GM21786 (cell line): ENCODE measurements around the gene ADK.
"Not testable (repeated sequence)": the region's sequence is repeated elsewhere in the genome, so short reads cannot be mapped to it uniquely, and the experiment has no call there.

Experiments used
- ATAC-seq: cut with Tn5 transposase; IDR thresholded peaks from one replicate; pipeline ENCODE4 v1.9.1; 2021; ENCODE audit not compliant: unreplicated experiment

ADK gene

DNA sequence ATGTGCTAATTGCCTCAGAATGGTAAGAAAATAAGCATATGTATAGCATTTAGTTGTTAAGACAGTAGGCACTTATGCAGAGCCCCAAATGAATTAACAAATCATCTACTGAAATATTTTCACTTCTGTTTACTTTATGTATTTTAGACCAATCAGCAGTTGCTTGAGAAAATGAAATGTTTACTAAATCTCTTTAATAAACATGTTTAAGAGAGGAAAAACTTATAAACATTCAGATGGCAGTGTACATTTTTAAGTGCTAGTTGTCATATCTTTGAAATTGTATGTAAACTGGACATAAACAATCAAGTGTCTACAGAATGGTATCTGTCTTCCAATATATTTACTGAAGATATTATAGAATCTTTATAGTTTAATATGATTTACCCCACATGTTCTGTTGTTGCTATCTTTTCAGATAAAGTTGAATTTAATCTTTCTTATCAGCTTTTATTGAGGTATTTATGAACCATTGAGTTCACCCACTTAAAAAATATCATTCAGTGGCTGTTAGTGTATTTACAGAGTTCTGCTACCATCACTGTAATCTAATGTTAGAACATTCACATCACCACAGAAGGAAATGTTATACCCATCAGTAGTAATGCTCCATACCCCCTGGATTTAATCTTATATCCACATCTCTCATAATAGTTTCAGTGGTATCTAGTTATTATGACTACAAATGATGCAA is 264.3 kb downstream of the ADK start:
- ATAC-seq: no peak

DNA sequence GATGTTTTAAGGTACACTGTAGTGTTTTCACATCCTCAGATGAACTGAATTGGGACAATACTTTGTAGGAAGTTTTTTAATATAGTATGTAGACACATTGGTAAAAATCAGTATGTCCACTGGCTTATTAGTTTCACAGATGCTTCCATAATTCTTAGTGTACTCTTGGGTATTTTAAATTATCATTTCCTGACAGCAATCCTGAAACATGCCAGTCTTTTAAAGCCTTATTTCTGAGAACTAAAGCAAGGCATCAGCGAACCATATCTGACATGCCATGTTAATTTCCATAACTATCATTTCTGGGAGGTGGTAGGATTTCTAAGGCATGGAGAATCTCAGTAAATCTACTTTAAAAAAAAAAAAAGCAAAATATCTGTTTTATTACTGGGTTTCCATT is 266.4 kb downstream of the ADK start:
- no peak for ATAC-seq

- ATAC-seq: no peak
These were observed 267.4 kb downstream of the ADK start for GRCh38 chr10:74418285-74418872.

DNA sequence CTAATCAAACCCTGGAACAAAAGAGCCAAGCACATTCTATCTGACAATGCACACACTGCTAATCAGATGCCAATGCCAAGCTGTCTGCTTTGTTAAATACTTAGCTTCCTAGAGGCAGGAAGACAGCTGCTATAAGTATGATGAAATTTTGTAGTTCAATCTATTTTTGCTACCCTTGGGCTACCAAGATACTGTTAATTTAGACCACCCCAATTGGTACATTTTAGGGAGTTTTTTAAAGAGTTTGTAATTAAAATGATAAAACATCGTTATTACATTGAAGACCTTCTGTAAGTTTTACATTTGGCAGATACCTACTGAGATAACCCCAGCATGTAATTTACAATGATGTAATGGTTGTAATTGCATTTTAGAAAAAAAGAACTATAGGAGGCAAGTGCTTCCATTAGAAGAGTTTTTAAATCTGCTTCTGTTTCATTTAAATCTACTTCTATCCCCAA is 268.5 kb downstream of the ADK start:
- no peak for ATAC-seq

DNA sequence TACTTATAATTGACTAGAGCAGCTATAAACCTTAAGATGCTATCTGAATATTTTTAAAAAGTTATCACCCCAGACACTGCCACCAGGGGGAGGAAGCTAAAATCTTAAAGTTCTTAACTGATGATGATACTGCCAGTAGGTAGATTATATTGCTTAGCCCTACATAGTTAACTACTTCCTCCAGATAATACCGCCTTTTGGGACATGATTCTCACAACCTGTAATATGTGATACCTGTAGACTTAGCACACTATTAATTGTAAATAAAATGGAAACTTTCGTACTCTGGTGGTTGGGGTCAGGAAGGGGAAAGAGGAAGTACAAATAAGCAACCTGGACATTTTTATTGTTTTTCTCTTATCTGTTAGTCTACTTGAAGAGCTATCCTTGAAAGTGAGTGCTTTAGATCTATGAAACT is 268.9 kb downstream of the ADK start:
- no peak for ATAC-seq

- no peak for ATAC-seq
These were observed 273.5 kb downstream of the ADK start for GRCh38 chr10:74424565-74424964.

DNA sequence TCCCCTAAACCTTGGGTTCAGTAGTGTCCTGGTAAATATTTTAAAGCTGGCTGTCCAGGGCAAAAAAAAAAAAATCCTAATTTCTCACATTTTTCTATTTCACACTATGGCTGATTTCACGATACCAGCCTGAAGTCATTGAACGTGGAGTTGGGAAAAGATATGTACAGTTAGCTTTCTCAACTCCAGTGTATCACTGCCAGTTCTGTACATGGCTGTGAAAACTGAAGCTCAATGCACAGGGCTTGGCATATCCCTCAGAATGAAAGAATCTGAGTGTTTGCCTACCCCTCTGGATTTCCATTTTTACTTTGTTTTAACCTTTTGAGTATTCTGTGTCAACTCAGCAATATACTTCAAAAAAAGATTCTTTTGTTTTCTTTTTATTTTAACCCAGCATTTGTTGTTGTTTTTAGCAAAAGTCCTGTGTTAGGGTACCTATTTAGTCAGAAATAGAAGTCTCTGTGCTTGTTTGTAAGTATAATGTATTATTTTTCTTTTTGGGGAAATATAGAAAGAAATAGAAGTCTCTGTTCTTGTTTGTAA is 274.5 kb downstream of the ADK start:
- no peak for ATAC-seq

- no peak for ATAC-seq
These were observed 280.8 kb downstream of the ADK start for GRCh38 chr10:74431816-74432215.

DNA sequence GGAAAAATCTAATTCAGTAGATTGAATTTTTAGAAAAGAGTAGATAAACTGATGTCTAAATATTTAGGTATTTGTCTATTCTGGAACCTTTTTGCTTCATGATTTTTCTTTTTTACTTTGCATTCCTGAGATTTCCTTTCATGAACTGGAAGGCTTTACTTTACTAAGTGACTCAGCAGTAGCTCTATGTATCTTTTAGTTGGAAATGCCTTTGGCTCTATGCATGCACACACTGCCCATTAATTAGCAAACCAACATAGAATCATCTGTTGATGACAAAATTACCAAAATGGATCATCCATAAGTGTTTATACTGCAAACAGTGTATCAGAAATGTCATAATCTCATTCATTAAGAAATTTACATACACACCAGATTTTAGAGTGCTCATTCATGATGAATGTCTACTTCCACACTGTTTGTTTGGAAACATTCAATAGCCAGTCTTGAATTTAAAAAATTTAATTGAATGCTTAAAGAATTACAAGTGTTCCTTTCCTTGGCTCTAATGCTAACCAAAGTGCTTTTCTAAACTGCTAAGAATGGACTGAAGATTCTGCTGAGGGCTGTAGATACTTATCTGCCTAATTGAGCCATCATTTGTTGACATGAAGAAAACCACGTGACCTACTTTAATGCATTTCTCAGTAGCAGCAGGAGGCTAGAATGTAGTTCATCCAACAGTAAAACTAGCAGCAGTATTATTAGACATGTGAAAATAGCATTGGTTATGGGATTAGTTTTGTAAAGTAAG is 282.0 kb downstream of the ADK start:
- no peak for ATAC-seq

- no peak for ATAC-seq
These were observed 282.6 kb downstream of the ADK start for GRCh38 chr10:74433595-74433956.

- no peak for ATAC-seq
These were observed 283.0 kb downstream of the ADK start for GRCh38 chr10:74433993-74434392.

DNA sequence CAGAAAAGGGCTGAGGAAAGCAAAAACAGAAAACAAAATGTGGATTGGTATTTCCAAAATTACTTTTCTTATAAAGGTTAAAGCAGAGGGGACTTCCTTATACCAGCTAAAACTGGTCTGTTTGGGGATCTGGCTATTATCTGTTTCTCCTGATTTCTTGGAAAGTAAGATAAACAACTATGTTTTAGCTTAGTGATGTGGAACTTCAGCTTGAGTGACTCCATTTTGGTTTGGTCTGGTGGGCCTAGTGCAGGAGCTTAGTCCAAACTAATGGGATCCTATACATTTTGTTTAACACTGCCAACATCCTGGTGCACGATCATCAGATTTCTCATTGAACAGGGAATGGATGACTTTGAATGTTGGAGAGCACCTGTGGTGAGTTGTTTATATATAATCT is 283.5 kb downstream of the ADK start:
- ATAC-seq: no peak

DNA sequence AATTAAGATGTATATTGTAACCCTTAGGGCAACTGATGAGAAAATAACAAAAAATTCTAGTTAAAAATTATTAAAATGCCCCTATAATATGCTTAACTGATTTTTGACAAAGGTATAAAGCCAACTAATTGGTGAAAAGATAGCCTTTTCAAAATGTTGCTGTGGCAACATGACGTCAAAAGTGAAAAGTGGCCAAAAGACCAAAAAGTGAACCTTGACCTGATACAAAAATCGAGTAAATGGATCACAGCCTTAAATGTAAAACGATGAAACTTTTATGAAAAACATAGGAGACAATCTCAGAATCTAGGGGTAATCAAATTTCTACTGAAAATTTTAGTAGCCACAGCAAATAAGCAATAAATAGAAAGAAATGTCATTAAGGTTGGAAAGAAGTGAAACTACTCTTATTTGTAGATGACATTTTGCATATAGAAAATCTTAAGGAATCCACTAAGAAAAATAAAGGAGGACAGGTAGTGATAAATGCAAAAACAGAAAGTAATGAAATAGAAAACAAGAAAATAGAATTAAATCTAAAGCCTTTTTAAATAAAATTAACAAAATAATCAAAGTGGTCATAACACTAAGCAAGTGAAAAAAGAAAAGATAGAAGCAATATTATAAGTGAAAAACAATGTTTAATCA is 285.6 kb downstream of the ADK start:
- no peak for ATAC-seq

- no peak for ATAC-seq
These were observed 286.8 kb downstream of the ADK start for GRCh38 chr10:74437822-74438221.

- no peak for ATAC-seq
These were observed 288.2 kb downstream of the ADK start for GRCh38 chr10:74439213-74439612.

- no peak for ATAC-seq
These were observed 294.5 kb downstream of the ADK start for GRCh38 chr10:74445493-74445892.

GRCh38 chr10:74450602-74451001 is 299.6 kb downstream of the ADK start:
- ATAC-seq: no peak

GRCh38 chr10:74451127-74451829 is 300.3 kb downstream of the ADK start:
- ATAC-seq: no peak

GRCh38 chr10:74453169-74453568 is 302.1 kb downstream of the ADK start:
- ATAC-seq: no peak

GRCh38 chr10:74457478-74457877 is 306.5 kb downstream of the ADK start:
- not testable (repeated sequence) for ATAC-seq

GRCh38 chr10:74460812-74461211 is 309.8 kb downstream of the ADK start:
- no peak for ATAC-seq
